A673 (cell line): Measurements from ENCODE around the gene ATF2. TPM values are rescaled to one million over a fixed set of nuclear protein-coding genes. Genes with fewer than 3 reads are reported as not detected.

Source experiments
- BruUV-seq: library from RNA; stranded (reverse); fragments of 400-500 nt; replicated peaks from 2 replicates; lab custom pipeline; 2021; lab: Mats Ljungman, UMichigan
- CTCF ChIA-PET: fragments of 300-600 bp; sonication (Branson Sonifier 250); formaldehyde crosslinking; loops from one replicate; lab custom pipeline; 2022; ENCODE audit warnings: antibody characterized with exemption; lab: Charles Lee
- POLR2A ChIA-PET: fragments of 300-600 bp; sonication (Branson Sonifier 250); formaldehyde crosslinking; loops from one replicate; lab custom pipeline; 2022; ENCODE audit warnings: antibody characterized with exemption; ENCODE audit not compliant: low non-redundant PET; lab: Charles Lee
- DNase-seq: peaks from one replicate; pipeline ENCODE4 v3.0.0-alpha.2; 2015; ENCODE audit warnings: low spot score
- H3K27ac ChIP-seq: fragments of 200-600 bp; sonication (generic); 2 replicates; pipeline ENCODE4 v1.5.1; 2016; ENCODE audit warnings: mixed run types, low read depth, mild to moderate bottlenecking, mixed read lengths, antibody characterized with exemption, low read length; ENCODE audit not compliant: poor library complexity, severe bottlenecking
- H3K27me3 ChIP-seq: fragments of 200-600 bp; sonication (generic); replicated peaks from 2 replicates; pipeline ENCODE4 v1.6.1; 2017; ENCODE audit warnings: mixed run types, low read depth, mild to moderate bottlenecking, mixed read lengths, antibody characterized with exemption, low read length; ENCODE audit not compliant: insufficient read depth, poor library complexity
- H3K36me3 ChIP-seq: fragments of 200-600 bp; sonication (generic); 2 replicates; pipeline ENCODE4 v1.6.1; 2016; ENCODE audit warnings: mixed run types, mild to moderate bottlenecking, mixed read lengths, antibody characterized with exemption, low read length; ENCODE audit not compliant: insufficient read depth, poor library complexity, severe bottlenecking
- H3K4me1 ChIP-seq: fragments of 200-600 bp; sonication (generic); 2 replicates; pipeline ENCODE4 v1.6.1; 2017; ENCODE audit warnings: mixed run types, mild to moderate bottlenecking, mixed read lengths, antibody characterized with exemption, low read length; ENCODE audit not compliant: insufficient read depth, poor library complexity, severe bottlenecking
- H3K4me3 ChIP-seq: fragments of 200-600 bp; sonication (generic); 2 replicates; pipeline ENCODE4 v1.5.1; 2016; ENCODE audit warnings: low read depth, mixed run types, mild to moderate bottlenecking, mixed read lengths, low read length; ENCODE audit not compliant: poor library complexity, severe bottlenecking
- H3K9me3 ChIP-seq: fragments of 200-600 bp; sonication (generic); 2 replicates; pipeline ENCODE4 v1.6.1; 2016; ENCODE audit warnings: mixed run types, low read depth, mild to moderate bottlenecking, mixed read lengths, antibody characterized with exemption, low read length; ENCODE audit not compliant: poor library complexity, severe bottlenecking
- EZH2 ChIP-seq: fragments of 200-600 bp; sonication (generic); IDR thresholded peaks from 2 replicates; pipeline ENCODE4 v1.6.1; 2017; ENCODE audit warnings: borderline replicate concordance, low read depth, mild to moderate bottlenecking, mixed read lengths, antibody characterized with exemption, low read length; ENCODE audit not compliant: poor library complexity, severe bottlenecking
- intact Hi-C: fragments of 100-400 bp; cut with micrococcal nuclease; formaldehyde crosslinking; loops from one replicate; pipeline ENCODE4 v1.10.0; 2022; ENCODE audit not compliant: unreplicated experiment
- total RNA-seq: library from RNA; stranded (reverse); gene quantifications from 2 replicates; pipeline ENCODE4 v1.2.3, GENCODE V29; 2021
- TF ChIP-seq, protein P1 (sequence below): fragments of 300-800, 200-600 bp; sonication (generic); conservative IDR thresholded peaks from 2 replicates; pipeline ENCODE4 v1.5.1; 2017; ENCODE audit warnings: low read depth, mild to moderate bottlenecking, antibody characterized with exemption, low read length, moderate library complexity, mixed read lengths

Gene ATF2
- total RNA-seq, 1 experiment from 2014 or later: 50.3 TPM

DNA sequence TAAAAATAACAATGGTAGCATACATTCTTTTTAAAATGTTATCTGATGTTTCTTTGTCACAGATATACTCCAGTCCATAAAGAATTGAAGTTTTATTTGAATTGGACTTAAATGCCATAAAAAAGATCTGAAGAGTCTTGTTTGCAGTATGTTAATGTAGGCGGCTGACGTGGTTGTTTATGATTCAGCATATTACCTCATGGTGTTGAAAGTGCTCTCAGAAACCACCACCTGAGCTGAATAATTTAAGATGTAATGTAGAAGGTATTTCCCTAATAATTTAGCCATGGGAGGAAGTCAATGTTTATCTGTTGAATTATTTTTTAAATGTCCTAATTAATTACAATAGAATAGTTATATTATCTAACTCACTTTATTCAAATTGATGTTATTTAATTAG lies 104.3 kb downstream of the ATF2 start:
- intact Hi-C loops: no loop called here
- CTCF ChIA-PET: no interaction called here
- H3K4me1 ChIP-seq: no peaks in the 10 kb centered on the region
- POLR2A ChIA-PET: no interaction called here
- H3K27me3 ChIP-seq: no peaks in the 10 kb centered on the region
- no peak for TF ChIP-seq EZH2
- TF ChIP-seq, protein P1, sequence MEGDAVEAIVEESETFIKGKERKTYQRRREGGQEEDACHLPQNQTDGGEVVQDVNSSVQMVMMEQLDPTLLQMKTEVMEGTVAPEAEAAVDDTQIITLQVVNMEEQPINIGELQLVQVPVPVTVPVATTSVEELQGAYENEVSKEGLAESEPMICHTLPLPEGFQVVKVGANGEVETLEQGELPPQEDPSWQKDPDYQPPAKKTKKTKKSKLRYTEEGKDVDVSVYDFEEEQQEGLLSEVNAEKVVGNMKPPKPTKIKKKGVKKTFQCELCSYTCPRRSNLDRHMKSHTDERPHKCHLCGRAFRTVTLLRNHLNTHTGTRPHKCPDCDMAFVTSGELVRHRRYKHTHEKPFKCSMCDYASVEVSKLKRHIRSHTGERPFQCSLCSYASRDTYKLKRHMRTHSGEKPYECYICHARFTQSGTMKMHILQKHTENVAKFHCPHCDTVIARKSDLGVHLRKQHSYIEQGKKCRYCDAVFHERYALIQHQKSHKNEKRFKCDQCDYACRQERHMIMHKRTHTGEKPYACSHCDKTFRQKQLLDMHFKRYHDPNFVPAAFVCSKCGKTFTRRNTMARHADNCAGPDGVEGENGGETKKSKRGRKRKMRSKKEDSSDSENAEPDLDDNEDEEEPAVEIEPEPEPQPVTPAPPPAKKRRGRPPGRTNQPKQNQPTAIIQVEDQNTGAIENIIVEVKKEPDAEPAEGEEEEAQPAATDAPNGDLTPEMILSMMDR: no peak
- DNase-seq: no peak
- H3K36me3 ChIP-seq: no peaks in the 10 kb centered on the region
- H3K27ac ChIP-seq: no peak overlapping the region
- no peaks in the 10 kb centered on the region for H3K9me3 ChIP-seq
- no TSS peak for BruUV-seq
- H3K4me3 ChIP-seq: no peak overlapping the region

- BruUV-seq: no TSS peak
- H3K4me3 ChIP-seq: no peak overlapping the region
- H3K4me1 ChIP-seq: no peaks in the 10 kb centered on the region
- no peak for DNase-seq
- intact Hi-C loops: no loop called here
- no peaks in the 10 kb centered on the region for H3K27me3 ChIP-seq
- POLR2A ChIA-PET: no interaction called here
- TF ChIP-seq, protein P1: no peak
- TF ChIP-seq EZH2: no peak
- no peaks in the 10 kb centered on the region for H3K36me3 ChIP-seq
- no peak overlapping the region for H3K27ac ChIP-seq
- CTCF ChIA-PET: no interaction called here
- H3K9me3 ChIP-seq: no peaks in the 10 kb centered on the region
These were observed 105.0 kb downstream of the ATF2 start for GRCh38 chr2:175062787-175063585.

DNA sequence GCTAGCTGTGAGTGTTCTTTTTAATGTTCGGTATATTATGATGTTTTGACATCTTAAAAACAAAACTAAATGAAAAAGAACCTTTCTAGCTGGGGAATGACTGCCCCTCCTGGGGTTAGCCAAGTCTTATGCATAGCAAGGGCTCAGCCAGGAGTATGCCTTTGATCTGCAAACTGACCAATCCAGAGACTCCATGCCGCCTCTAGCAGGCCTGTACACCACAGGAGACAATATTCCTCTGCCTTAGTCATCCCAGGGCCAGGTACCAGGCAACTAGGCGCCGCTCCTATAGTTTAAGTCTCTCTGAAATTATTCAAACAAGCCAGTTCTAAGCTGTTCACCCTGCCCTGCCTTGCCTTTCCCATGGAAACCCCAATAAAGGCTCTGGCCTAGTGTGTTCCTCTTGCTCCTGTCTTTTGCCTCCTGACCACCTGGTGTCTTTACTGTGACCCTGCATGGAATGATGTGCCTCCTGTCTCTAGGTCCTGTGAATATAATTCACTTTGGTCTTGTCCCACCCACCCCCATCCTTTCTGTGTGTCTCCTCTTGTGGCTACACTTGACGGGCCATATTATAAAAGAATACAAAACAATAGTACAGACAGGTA lies 110.8 kb downstream of the ATF2 start:
- POLR2A ChIA-PET: no interaction called here
- Histone ChIP-seq H3K27me3 (no peaks in the 10 kb centered on the region), H3K27ac (no peak overlapping the region), H3K4me1 (no peaks in the 10 kb centered on the region), H3K36me3 (no peaks in the 10 kb centered on the region), H3K9me3 (no peaks in the 10 kb centered on the region), H3K4me3 (no peak overlapping the region)
- intact Hi-C loops: no loop called here
- CTCF ChIA-PET: no interaction called here
- no peak for DNase-seq
- TF ChIP-seq EZH2: no peak
- TF ChIP-seq, protein P1: no peak
- no TSS peak for BruUV-seq
